GM23338 (cell line): ENCODE measurements around the gene IMPG1. TPM values are rescaled to one million over a fixed set of nuclear protein-coding genes. Genes with fewer than 3 reads are reported as not detected.

Experiments used
- ATAC-seq: fragments of 200-7000 bp; cut with Tn5 transposase; 3 replicates; pipeline ENCODE4 v1.9.1; 2020
- DNase-seq: peaks from one replicate; pipeline ENCODE4 v3.0.0-alpha.2; 2015; ENCODE audit warnings: low spot score
- H2AFZ ChIP-seq: fragments of 200-600 bp; sonication (generic); 2 replicates; pipeline ENCODE4 v1.8.0; 2016; ENCODE audit warnings: antibody characterized with exemption, mild to moderate bottlenecking, moderate library complexity
- H3F3A ChIP-seq: fragments of 200-600 bp; sonication (generic); replicated peaks from 2 replicates; pipeline ENCODE4 v1.8.0; 2017; ENCODE audit warnings: antibody characterized with exemption, mixed run types, low read depth
- H3K27ac ChIP-seq: fragments of 200-600 bp; sonication (generic); 2 replicates; pipeline ENCODE4 v1.6.1; 2016; ENCODE audit warnings: low read depth
- H3K27me3 ChIP-seq: fragments of 200-600 bp; sonication (generic); 2 replicates; pipeline ENCODE4 v1.8.0; 2016; ENCODE audit warnings: mild to moderate bottlenecking, mixed run types, moderate library complexity; ENCODE audit not compliant: insufficient read depth
- H3K36me3 ChIP-seq: fragments of 200-600 bp; sonication (generic); 2 replicates; pipeline ENCODE4 v1.8.0; 2016; ENCODE audit warnings: mild to moderate bottlenecking; ENCODE audit not compliant: insufficient read depth
- H3K4me1 ChIP-seq: fragments of 200-600 bp; sonication (generic); 2 replicates; pipeline ENCODE4 v1.8.0; 2016; ENCODE audit warnings: mild to moderate bottlenecking, moderate library complexity; ENCODE audit not compliant: insufficient read depth
- H3K4me2 ChIP-seq: fragments of 200-600 bp; sonication (generic); 2 replicates; pipeline ENCODE4 v1.7.1; 2017; ENCODE audit warnings: mixed run types
- H3K4me3 ChIP-seq: fragments of 200-600 bp; sonication (generic); 2 replicates; pipeline ENCODE4 v1.6.1; 2016; ENCODE audit warnings: mixed run types
- H3K79me2 ChIP-seq: fragments of 200-600 bp; sonication (generic); replicated peaks from 2 replicates; pipeline ENCODE4 v1.8.0; 2017; ENCODE audit warnings: mild to moderate bottlenecking; ENCODE audit not compliant: insufficient read depth
- H3K9me2 ChIP-seq: fragments of 200-600 bp; sonication (generic); 2 replicates; pipeline ENCODE4 v1.8.0; 2017; ENCODE audit not compliant: insufficient read depth
- H4K20me1 ChIP-seq: fragments of 200-600 bp; sonication (generic); replicated peaks from 2 replicates; pipeline ENCODE4 v1.8.0; 2017; ENCODE audit warnings: mild to moderate bottlenecking; ENCODE audit not compliant: insufficient read depth
- H3K27ac Mint-ChIP-seq: 2 replicates; pipeline ENCODE4 v1.8.0; 2020; ENCODE audit warnings: inconsistent platforms, mild to moderate bottlenecking, moderate library complexity, mixed read lengths
- H3K27me3 Mint-ChIP-seq: 3 replicates; pipeline ENCODE4 v1.8.0; 2022; ENCODE audit warnings: low read depth, mild to moderate bottlenecking, moderate library complexity, mixed read lengths, inconsistent platforms; ENCODE audit not compliant: insufficient read depth, poor library complexity
- H3K36me3 Mint-ChIP-seq: 3 replicates; pipeline ENCODE4 v1.8.0; 2021; ENCODE audit warnings: low read depth, mild to moderate bottlenecking, inconsistent platforms, moderate library complexity, mixed read lengths
- H3K4me1 Mint-ChIP-seq: 3 replicates; pipeline ENCODE4 v1.8.0; 2020; ENCODE audit warnings: mild to moderate bottlenecking, inconsistent platforms, mixed read lengths
- H3K4me3 Mint-ChIP-seq: 3 replicates; pipeline ENCODE4 v1.8.0; 2021; ENCODE audit warnings: moderate library complexity, mild to moderate bottlenecking, inconsistent platforms, mixed read lengths
- H3K9me3 Mint-ChIP-seq: 3 replicates; pipeline ENCODE4 v1.8.0; 2020; ENCODE audit warnings: moderate library complexity, mild to moderate bottlenecking, inconsistent platforms, mixed read lengths
- CREB1 ChIP-seq: fragments of 250-450 bp; sonication (Bioruptor Pico); IDR thresholded peaks from 2 replicates; pipeline ENCODE4 v1.5.0; 2020; ENCODE audit warnings: low read depth, mild to moderate bottlenecking, moderate library complexity
- CTCF ChIP-seq, 2 experiments: fragments of 200-600 bp in 1 of 2; sonication (generic) in 1 of 2; conservative IDR thresholded peaks; 2 replicates each; pipeline versions ENCODE4 v1.5.1 to v1.6.1; 2016 to 2017; ENCODE audit warnings: antibody characterized with exemption in 2 of 2, low read depth in 2 of 2, mild to moderate bottlenecking in 2 of 2, moderate library complexity in 1 of 2
- ETS1 ChIP-seq: IDR thresholded peaks from 2 replicates; pipeline ENCODE4 v1.6.1; 2016; ENCODE audit warnings: antibody characterized with exemption
- EZH2 ChIP-seq: fragments of 200-600 bp; sonication (generic); IDR thresholded peaks from one replicate; pipeline ENCODE4 v1.8.0; 2017; ENCODE audit warnings: antibody characterized with exemption, mild to moderate bottlenecking, low read depth; ENCODE audit not compliant: unreplicated experiment
- EZH2phosphoT487 ChIP-seq: fragments of 200-600 bp; sonication (generic); IDR thresholded peaks from one replicate; pipeline ENCODE4 v1.8.1; 2018; ENCODE audit warnings: antibody characterized with exemption; ENCODE audit not compliant: unreplicated experiment
- JUNB ChIP-seq: IDR thresholded peaks from one replicate; pipeline ENCODE4 v1.6.1; 2016; ENCODE audit warnings: antibody characterized with exemption; ENCODE audit not compliant: unreplicated experiment
- NANOG ChIP-seq: IDR thresholded peaks from 2 replicates; pipeline ENCODE4 v1.6.1; 2016; ENCODE audit warnings: antibody characterized with exemption, borderline replicate concordance
- POLR2AphosphoS5 ChIP-seq: IDR thresholded peaks from 2 replicates; pipeline ENCODE4 v1.6.1; 2016; ENCODE audit warnings: antibody characterized with exemption, low read depth
- REST ChIP-seq: IDR thresholded peaks from one replicate; pipeline ENCODE4 v1.6.1; 2018; ENCODE audit warnings: antibody characterized with exemption; ENCODE audit not compliant: unreplicated experiment
- STAT1 ChIP-seq: IDR thresholded peaks from one replicate; pipeline ENCODE4 v1.6.1; 2016; ENCODE audit warnings: antibody characterized with exemption; ENCODE audit not compliant: unreplicated experiment
- ZNF114 ChIP-seq: fragments of 250-450 bp; sonication (Bioruptor Pico); IDR thresholded peaks from 2 replicates; pipeline ENCODE4 v1.5.0; 2020; ENCODE audit warnings: mild to moderate bottlenecking, moderate library complexity
- ZNF331 ChIP-seq: fragments of 250-450 bp; sonication (Bioruptor Pico); IDR thresholded peaks from 2 replicates; pipeline ENCODE4 v1.5.0; 2020; ENCODE audit warnings: low read depth, mild to moderate bottlenecking, moderate library complexity
- ZNF462 ChIP-seq: fragments of 250-450 bp; sonication (Bioruptor Pico); IDR thresholded peaks from 2 replicates; pipeline ENCODE4 v1.5.0; 2020; ENCODE audit warnings: mild to moderate bottlenecking, moderate library complexity
- long read RNA-seq: library from polyadenylated mRNA; unstranded; transcript quantifications from one replicate; pipeline ENCODE4 v2.0.0, GENCODE V29; 2020; ENCODE audit not compliant: unreplicated experiment
- polyA plus RNA-seq: library from polyadenylated mRNA; unstranded; fragments of >200 nt; fragmentation: Nextera tagmentation; extraction: Ambion mirVana; gene quantifications from 2 replicates; pipeline ENCODE4 v1.2.1, GENCODE V29; 2016
- total RNA-seq: library from RNA; depleted of rRNA; stranded (reverse); fragments of >200 nt; shearing (Covaris generic); gene quantifications from 2 replicates; pipeline ENCODE4 v1.2.3, GENCODE V29; 2014; rRNA removed

Gene IMPG1
- total RNA-seq (not detected in 2 replicates), polyA plus RNA-seq (not detected in 2 replicates)
- long read RNA-seq, result 0 reads

GRCh38 chr6:76072562-76072961, at the start of gene IMPG1:
Gene IMPG1, minus strand, starts transcription at chr6:76072662. Its CDS starts 174 bp downstream, at chr6:76072488.
- H3K4me1 Mint-ChIP-seq, result no peaks in the 10 kb centered on the region
- H3K36me3 Mint-ChIP-seq, result no peaks in the 10 kb centered on the region
- no peaks in the 10 kb centered on the region for H3F3A ChIP-seq
- H2AFZ ChIP-seq, result no peak within 1 kb of the TSS
- no peak within 1 kb of the TSS for H3K27ac ChIP-seq
- H3K4me1 ChIP-seq, result no peaks in the 10 kb centered on the region
- no peaks in the 10 kb centered on the region for H3K9me2 ChIP-seq
- no peaks in the 10 kb centered on the region for H3K27me3 Mint-ChIP-seq
- H3K4me3 ChIP-seq, result no peak within 1 kb of the TSS
- DNase-seq (no peak), ATAC-seq (no peak)
- H3K27me3 ChIP-seq, result no peaks in the 10 kb centered on the region
- H4K20me1 ChIP-seq, result no peaks in the 10 kb centered on the region
- H3K4me3 Mint-ChIP-seq, result no peak within 1 kb of the TSS
- no peaks in the 10 kb centered on the region; the same call in 2 of the 3 replicates for H3K9me3 Mint-ChIP-seq
- H3K27ac Mint-ChIP-seq, result no peak within 1 kb of the TSS
- no peaks in the 10 kb centered on the region for H3K36me3 ChIP-seq
- no peak within 1 kb of the TSS for H3K4me2 ChIP-seq
- TF ChIP-seq ZNF114, result no peak
- TF ChIP-seq CTCF (conservative IDR thresholded peaks at IDR 0.05; ENCODE audit: low read depth in 2 of 2), result no peak
- no peak for TF ChIP-seq NANOG
- TF ChIP-seq REST, result no peak
- no peak for TF ChIP-seq ZNF462
- no peak for TF ChIP-seq EZH2phosphoT487
- no peak for TF ChIP-seq STAT1
- no peak for TF ChIP-seq JUNB
- no peak for TF ChIP-seq ETS1
- TF ChIP-seq EZH2, result no peak
- TF ChIP-seq ZNF331, result no peak
- no peak for TF ChIP-seq POLR2AphosphoS5
- TF ChIP-seq CREB1 (CRISPR knock-in tag), result no peak
- H3K79me2 ChIP-seq, result no peaks in the 10 kb centered on the region
